BJ (cell line): Measurements from ENCODE around the gene PCP2. TPM values are rescaled to one million over a fixed set of nuclear protein-coding genes. Genes with fewer than 3 reads are reported as not detected.
A peak's percentile ranks its signal among the peaks of the same experiment; 100 is the strongest.

Experiments
- CTCF ChIA-PET: fragments of 350-600 bp; formaldehyde crosslinking; extraction: SDS; loops from one replicate; lab custom pipeline; 2021; ENCODE audit warnings: antibody characterized with exemption, inconsistent platforms; lab: Yijun Ruan, JAX
- POLR2A ChIA-PET: fragments of 300-600 bp; sonication (Branson Sonifier 250); formaldehyde crosslinking; extraction: SDS; loops from one replicate; lab custom pipeline; 2021; ENCODE audit warnings: antibody characterized with exemption; lab: Charles Lee
- DNase-seq: peaks from one replicate; pipeline ENCODE4 v3.0.0-alpha.2; 2011; ENCODE audit warnings: low read depth
- H3K27me3 ChIP-seq: 2 replicates; pipeline ENCODE4 v1.6.0; 2011; ENCODE audit warnings: low read length; ENCODE audit not compliant: control insufficient read depth, insufficient read depth
- H3K36me3 ChIP-seq: 2 replicates; pipeline ENCODE4 v1.5.1; 2011; ENCODE audit warnings: low read length; ENCODE audit not compliant: control insufficient read depth, insufficient read depth
- H3K4me3 ChIP-seq: 2 replicates; pipeline ENCODE4 v1.5.1; 2011; ENCODE audit warnings: low read depth, mild to moderate bottlenecking, control low read depth, low read length
- polyA plus RNA-seq: library from polyadenylated mRNA; depleted of rRNA; stranded (reverse); fragments of >200 nt; gene quantifications from 2 replicates; pipeline ENCODE4 v1.2.3, GENCODE V29; 2011
- TF ChIP-seq, protein P1 (sequence below): IDR thresholded peaks from 2 replicates; pipeline ENCODE4 v1.5.1; 2011; ENCODE audit warnings: low read depth, mild to moderate bottlenecking, control low read depth, inconsistent platforms, low read length, moderate library complexity; ENCODE audit not compliant: insufficient read depth

Gene PCP2
- polyA plus RNA-seq, 1 experiment, result not detected

DNA sequence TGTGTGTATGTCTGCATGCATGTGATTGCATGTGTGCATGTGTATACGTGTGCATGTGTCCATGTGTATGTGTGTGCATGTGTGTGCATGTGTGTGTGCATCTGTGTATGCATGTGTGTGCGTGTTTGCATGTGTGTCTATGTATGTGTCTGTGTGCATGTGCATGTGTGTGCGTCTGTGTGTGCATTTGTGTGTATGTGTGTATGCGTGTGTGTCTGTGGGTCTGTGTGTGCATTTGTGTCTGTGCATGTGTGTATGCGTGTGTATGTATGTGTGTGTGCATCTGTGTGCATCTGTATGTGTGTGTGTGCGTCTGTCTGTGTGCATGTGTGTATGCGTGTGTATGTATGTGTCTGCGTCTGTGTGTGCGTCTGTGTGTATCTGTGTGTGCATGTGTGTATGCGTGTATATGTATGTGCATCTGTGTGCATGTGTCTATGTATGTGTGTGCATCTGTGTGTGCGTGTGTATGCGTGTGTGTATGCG is 6.4 kb upstream of the PCP2 start:
- ChIA-PET CTCF (no interaction called here), POLR2A (no interaction called here)
- Histone ChIP-seq H3K27me3 (no peaks in the 10 kb centered on the region), H3K4me3 (no peak overlapping the region), H3K36me3 (peaks cover 2% of the 10 kb centered on the region)
- no peak for DNase-seq
- TF ChIP-seq, protein P1, sequence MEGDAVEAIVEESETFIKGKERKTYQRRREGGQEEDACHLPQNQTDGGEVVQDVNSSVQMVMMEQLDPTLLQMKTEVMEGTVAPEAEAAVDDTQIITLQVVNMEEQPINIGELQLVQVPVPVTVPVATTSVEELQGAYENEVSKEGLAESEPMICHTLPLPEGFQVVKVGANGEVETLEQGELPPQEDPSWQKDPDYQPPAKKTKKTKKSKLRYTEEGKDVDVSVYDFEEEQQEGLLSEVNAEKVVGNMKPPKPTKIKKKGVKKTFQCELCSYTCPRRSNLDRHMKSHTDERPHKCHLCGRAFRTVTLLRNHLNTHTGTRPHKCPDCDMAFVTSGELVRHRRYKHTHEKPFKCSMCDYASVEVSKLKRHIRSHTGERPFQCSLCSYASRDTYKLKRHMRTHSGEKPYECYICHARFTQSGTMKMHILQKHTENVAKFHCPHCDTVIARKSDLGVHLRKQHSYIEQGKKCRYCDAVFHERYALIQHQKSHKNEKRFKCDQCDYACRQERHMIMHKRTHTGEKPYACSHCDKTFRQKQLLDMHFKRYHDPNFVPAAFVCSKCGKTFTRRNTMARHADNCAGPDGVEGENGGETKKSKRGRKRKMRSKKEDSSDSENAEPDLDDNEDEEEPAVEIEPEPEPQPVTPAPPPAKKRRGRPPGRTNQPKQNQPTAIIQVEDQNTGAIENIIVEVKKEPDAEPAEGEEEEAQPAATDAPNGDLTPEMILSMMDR, result no peak

DNA sequence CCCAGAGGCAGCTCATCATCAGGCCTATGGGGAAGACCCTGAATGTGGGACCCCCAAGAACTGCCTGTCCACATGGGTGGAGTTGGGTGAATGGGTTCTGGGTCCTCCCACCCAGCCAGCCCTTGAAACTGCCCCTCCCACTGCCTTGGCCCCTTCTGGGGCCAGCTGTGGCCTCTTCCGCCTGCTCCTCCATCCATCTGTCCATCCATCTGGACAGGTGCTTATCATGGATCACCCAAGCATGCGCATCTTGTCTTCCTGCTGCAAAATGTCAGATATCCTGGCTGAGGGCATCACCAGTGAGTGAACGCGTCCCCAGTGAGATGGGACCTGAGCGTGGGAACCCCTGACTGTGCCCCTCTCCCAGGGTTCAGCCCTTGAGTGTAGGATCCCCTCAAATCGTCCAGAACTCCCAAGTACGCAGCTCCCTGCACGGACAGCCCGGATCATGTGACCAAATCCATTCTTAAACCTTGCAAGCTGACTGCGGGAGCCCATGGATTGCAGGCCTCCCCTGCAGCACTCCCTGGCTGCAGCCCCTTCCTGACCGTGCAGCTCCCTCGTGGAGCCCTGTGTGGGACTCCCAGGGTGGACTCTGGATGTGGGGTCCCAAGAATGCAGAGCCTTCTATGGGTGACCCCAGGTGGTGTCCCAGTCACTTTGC is 5.4 kb upstream of the PCP2 start:
- no peak for DNase-seq
- no peaks in the 10 kb centered on the region for H3K27me3 ChIP-seq
- ChIA-PET CTCF (interaction anchor here (0.7 to 2.8 kb wide), 2 partner anchors 12 to 42 kb away, joined by 3 to 15 read pairs; partner anchors contain the start of gene TRAPPC5), POLR2A (no interaction called here)
- H3K36me3 ChIP-seq, result peaks cover 2% of the 10 kb centered on the region
- no peak overlapping the region for H3K4me3 ChIP-seq
- TF ChIP-seq, protein P1, result no peak

DNA sequence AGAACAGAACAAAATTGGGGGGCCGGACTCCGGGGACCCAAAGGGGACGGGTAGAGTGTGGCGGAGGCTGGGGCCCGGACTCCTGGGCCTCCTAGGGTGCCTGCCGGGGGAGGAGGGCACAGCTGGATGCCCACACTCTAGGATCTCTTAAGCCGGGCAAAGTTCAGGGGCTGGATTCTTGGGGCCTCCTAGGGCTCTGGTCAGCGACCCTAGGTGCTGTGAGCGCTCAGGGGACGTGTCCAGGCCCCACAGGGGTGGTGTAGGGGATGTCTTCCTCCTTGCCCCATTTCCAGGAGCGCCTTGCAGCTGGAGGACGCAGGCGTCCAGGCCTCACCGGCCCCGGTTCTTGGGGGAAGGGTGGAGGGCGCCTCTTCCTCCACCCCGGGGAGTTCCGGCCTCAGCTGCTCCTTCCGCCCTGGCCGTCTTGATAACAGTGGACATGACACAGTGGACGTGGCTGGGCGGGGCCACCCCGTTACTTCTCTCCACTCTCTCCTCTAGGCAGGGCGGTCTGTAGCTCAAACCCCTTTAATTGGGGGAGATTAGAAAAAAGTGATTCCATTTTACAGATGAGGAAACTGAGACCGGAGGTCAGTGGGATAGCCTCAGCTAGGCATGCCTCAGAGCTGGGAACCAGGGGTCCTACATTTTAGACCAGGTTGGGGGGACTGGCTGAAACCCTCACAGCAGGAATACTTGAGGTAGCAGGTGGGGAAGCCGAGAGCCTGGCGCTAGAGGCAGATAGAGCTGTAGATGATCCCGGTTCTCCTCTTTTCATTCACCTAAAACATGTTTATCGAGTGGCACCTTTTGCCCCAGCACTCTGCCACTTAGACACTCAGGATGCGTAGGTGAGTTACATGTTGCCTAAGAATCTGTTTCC is 4.1 kb upstream of the PCP2 start:
- Histone ChIP-seq H3K27me3 (no peaks in the 10 kb centered on the region), H3K4me3 (peak overlapping the region; percentile 57), H3K36me3 (peaks cover under 1% of the 10 kb centered on the region)
- ChIA-PET POLR2A (no interaction called here), CTCF (interaction anchor here (1.2 to 2.8 kb wide), 3 partner anchors 13 to 162 kb away, joined by 3 to 15 read pairs (median 4); partner anchors contain the start of gene TRAPPC5)
- TF ChIP-seq, protein P1, result no peak
- DNase-seq, result no peak

DNA sequence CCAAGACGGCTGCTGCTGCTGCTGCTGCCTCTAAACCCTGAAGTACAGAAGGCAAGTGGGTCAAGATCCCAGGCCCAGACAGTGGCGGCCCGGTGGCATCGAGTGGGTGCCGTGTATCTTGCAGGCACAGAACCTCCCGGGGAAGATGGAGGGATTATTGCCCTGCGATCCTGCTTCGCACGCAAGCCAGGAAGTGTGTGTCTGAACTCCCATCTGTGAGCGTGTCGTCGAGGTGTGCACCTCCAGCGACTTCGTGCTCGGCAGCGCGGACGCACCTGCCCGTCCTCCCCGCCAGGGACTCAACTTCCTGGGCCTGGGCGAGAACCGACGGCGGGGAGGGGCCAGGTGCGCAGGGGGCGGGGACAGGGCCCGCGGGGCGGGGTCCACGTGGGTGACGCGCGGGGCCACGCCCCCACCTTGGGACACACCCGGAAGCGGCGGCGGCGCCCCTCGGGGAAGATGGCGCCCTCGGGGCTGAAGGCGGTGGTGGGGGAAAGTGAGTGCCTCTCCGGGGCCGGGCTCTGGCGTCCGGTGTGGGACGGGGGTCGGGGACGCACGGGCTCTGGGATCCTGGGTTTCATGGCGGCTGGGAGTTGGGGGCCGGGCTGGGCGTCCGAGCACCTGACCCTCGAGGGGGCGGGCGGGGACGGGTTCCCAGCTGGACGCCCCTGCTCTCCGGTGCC is 3.3 kb upstream of the PCP2 start, which contains the start of gene STXBP2:
Gene STXBP2 (plus strand): TSS at position 420 of the 683 bp plus-strand sequence. CDS start 40 bp downstream, at position 460.
- Histone ChIP-seq H3K36me3 (peaks cover 1% of the 10 kb centered on the region; the same call in 1 of the 2 replicates), H3K4me3 (peak within 1 kb of the TSS; percentile 57), H3K27me3 (no peaks in the 10 kb centered on the region)
- POLR2A ChIA-PET, result no interaction called here
- TF ChIP-seq, protein P1, result no peak
- DNase-seq, result no peak
- CTCF ChIA-PET, result interaction anchor here (1.3 to 2.8 kb wide), 2 partner anchors 14 to 163 kb away, joined by 3 to 15 read pairs; no protein-coding TSS in a partner anchor
